Astrocyte of the cerebellum (primary cell): ENCODE results near the gene MDP1.
A peak's percentile ranks its signal among the peaks of the same experiment; 100 is the strongest.

Source experiments
- DNase-seq: peaks from one replicate; pipeline ENCODE4 v3.0.0-alpha.2; 2011; ENCODE audit warnings: low read depth
- H3K4me3 ChIP-seq: 2 replicates; pipeline ENCODE4 v1.5.1; 2011; ENCODE audit warnings: mild to moderate bottlenecking, low read depth, low read length, moderate library complexity
- CTCF ChIP-seq: IDR thresholded peaks from 2 replicates; pipeline ENCODE4 v1.5.1; 2012; ENCODE audit warnings: low read length, low read depth, moderate library complexity, mild to moderate bottlenecking; ENCODE audit errors: missing control alignments
- in situ Hi-C: cut with HindIII; loops from 2 replicates; pipeline ENCODE4 v1.10.0; 2017; ENCODE audit warnings: low sequenced_read_pairs

The MDP1 gene

GRCh38 chr14:24185026-24185425 lies 30.8 kb downstream of the MDP1 start:
- TF ChIP-seq CTCF: no peak
- no peak for DNase-seq
- no peak overlapping the region for H3K4me3 ChIP-seq
- in situ Hi-C loops: no loop called here

GRCh38 chr14:24184104-24184970 lies 31.5 kb downstream of the MDP1 start:
- in situ Hi-C loops: no loop called here
- H3K4me3 ChIP-seq: no peak overlapping the region
- no peak for TF ChIP-seq CTCF
- no peak for DNase-seq

- H3K4me3 ChIP-seq: no peak overlapping the region
- no peak for DNase-seq
- in situ Hi-C loops: no loop called here
- TF ChIP-seq CTCF: no peak
Measured at GRCh38 chr14:24183014-24183481, 32.8 kb downstream of the MDP1 start.

- no peak overlapping the region for H3K4me3 ChIP-seq
- TF ChIP-seq CTCF: no peak
- in situ Hi-C loops: no loop called here
- no peak for DNase-seq
Measured at GRCh38 chr14:24182110-24182882, 33.6 kb downstream of the MDP1 start.

DNA sequence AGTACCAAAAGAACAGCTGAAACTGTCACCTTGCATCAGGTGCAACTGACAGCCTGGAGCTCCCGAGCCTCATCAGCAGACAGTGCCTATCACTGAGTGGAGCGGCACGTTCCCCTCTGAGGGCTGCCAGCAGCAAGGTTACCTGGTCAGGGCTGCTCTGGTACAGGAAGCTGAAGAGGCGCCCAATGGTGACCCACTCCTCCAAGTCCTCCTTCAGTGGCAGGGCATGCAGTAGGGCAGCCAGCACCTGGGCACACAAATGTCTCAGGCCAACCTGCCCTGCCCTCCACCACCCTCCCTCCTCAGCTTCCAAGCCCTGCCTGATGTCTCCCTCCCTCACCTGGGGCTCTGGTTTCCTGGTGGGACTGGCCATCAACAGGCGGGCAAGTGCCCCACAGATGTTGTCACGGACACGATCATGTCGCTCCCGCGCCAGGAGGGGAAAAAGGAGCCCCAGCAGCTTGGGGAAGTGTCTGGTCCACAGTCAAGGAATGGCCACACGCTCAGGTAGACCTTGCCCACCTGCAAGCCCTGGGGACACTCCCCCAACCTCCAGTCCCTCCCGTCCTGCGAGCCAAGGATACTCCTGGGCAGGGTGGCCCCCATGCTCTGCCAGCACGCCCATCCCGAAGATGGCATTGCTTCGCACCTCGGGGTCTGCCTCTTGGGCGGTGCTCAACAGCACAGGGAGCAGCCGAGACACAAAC lies 34.3 kb downstream of the MDP1 start:
- in situ Hi-C loops: no loop called here
- TF ChIP-seq CTCF: no peak
- DNase-seq: no peak
- no peak overlapping the region for H3K4me3 ChIP-seq

- DNase-seq: peak; percentile 70
- in situ Hi-C loops: no loop called here
- no peak for TF ChIP-seq CTCF
- no peak overlapping the region for H3K4me3 ChIP-seq
Measured at GRCh38 chr14:24179961-24180796, 35.7 kb downstream of the MDP1 start.
